SKM-1 (cell line): ENCODE results near the gene DTNB.
A peak's percentile ranks its signal among the peaks of the same experiment; 100 is the strongest.

Source experiments
- DNase-seq: peaks from one replicate; lab custom pipeline; 2025; ENCODE audit not compliant: unreplicated experiment; lab: John Stamatoyannopoulos, UW

DTNB gene

DNA sequence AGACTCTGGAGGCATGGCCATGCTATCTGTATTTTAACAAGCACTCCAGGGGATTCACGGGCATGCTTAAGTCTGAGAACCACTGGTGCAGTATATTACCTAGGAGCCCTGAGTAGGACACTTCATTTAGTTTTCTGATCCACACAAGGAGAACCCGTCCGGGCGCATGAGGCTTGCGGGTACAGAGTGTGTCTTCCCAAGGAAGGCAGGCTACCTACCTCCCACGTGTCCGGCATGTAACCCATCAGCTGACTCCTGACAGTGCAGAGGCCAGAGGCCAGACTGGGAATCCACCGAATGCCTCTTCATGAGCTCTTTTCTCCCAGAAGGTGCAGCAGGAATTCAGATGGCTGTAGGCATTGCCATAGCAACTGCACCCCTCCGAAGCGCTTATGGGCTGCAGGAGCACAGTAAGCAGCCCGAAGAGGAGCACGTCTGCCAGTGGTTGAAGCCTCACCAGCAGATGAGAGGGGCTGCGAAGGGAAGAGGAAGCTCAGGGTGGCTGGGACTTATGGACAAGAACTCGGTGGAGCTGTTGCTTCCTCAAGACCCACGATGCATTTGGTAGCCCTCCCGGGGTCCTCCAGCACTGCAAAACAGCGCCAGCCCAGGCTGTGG is 297.9 kb downstream of the DTNB start:
- DNase-seq: no peak

DNA sequence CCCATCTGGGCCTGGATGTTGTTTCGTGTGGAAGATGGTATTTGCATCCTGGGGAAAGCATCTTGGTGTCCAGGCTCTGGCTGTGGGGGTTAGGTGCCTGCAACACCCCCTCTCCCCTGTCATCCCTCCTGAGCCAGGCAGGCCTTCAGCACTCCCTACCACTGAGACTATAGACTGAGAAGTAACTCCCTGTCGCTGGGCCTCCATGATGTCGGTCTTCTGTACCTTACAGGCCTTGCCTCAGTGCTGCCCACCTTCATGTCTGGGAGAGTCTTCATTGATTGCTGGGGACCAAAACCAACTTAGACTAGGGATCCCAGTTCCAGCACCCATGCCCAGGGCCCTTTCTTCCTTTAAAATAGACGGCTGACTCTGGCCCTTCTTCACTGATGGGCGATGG is 298.6 kb downstream of the DTNB start:
- no peak for DNase-seq

DNA sequence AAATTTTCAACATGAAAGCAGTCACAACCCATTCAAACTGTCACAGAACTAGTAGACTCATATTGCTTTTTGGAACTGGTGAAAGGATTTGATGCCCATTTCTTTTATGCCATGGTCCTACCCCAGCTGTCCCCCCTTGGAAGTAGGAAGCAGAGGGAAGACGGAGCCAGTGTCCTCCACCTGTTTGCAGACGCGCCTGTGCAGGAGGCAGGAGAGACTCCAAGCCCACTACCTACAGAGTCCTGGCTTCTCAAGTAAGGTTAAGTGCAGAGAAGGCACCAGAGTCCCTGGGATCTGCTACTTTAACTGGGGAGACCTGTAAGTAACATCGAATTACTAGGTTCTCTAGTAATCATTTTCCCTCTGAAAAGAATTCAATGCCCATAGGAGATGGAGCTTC is 299.0 kb downstream of the DTNB start:
- DNase-seq: no peak

DNA sequence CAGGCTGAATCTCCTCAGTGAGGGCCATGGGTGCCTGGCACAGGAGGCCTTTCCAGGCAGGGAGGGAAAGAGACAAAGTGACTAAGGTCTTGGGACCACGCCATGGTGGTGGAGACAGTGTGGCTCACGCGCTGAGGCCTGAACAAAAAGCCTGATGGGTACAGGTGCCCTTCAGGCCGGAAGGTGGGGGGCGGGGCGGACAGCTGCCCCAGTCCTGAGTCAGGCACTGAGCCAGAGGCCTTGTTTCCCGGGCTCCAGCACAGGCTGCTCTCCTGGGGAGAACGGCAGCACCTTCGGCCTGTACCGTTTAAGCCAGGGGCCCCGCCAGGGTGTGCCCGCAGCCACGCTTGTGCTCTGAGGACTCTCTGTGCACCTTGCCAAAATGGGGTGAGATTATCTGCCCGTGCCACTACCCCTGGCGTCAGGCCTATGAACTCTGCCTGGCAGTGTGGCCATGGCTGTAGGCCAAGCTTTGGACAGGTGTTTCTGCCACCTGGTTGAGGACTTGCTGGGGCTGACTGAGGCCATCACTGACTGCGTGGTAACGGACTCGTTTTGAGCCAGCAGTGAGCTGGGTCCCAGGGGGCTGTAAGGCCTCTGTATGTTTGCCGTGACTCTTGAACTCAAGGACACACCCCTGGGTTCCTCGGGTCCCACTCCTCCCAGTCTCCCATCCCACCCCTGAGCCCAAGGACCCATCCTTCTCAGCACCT is 300.0 kb downstream of the DTNB start:
- no peak for DNase-seq

GRCh38 chr2:25372405-25373268 is 300.7 kb downstream of the DTNB start:
- no peak for DNase-seq

- no peak for DNase-seq
Measured at GRCh38 chr2:25371253-25372241, 301.8 kb downstream of the DTNB start.

DNA sequence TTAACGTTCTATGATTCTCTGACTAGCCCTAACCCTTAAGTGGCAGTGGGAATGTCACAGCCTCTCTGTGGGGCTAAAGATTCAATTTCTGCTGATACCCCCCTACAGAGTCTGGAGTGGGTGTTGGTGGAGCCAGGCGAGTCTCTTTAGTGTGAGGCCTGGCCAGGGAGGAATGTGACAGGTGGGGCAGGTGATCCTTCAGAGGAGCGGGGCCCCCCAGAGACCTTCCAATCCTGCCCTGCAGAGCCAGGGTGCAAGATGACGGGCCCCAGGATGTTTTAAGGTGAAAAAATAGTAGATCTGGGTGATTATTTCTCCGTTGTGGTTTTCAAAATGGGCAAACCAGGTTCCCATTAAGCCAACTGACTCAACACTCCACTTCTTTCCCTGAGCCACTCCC is 303.5 kb downstream of the DTNB start:
- DNase-seq: no peak

GRCh38 chr2:25369439-25369838 is 303.9 kb downstream of the DTNB start:
- no peak for DNase-seq

- no peak for DNase-seq
Measured at GRCh38 chr2:25368660-25369059, 304.7 kb downstream of the DTNB start.

DNA sequence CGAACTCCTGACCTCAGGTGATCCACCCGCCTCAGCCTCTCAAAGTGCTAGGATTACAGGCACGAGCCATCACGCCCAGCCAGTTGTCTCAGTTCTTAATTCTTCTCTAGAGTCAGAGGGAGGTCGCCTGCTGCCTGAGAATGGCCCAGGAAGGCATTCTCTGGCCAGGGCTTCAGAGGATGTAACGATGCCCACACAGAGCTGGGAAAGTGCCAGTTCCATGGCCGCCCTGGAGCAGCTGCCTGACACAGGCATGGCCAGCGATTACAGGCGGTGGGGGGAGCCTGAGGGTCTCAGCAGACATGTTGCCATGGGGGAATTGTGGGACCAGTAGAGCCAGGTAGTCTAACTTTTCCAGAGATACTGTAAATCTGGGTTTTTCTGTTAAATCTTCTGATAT is 306.1 kb downstream of the DTNB start:
- DNase-seq: no peak

- no peak for DNase-seq
Measured at GRCh38 chr2:25366629-25367028, 306.7 kb downstream of the DTNB start.

DNA sequence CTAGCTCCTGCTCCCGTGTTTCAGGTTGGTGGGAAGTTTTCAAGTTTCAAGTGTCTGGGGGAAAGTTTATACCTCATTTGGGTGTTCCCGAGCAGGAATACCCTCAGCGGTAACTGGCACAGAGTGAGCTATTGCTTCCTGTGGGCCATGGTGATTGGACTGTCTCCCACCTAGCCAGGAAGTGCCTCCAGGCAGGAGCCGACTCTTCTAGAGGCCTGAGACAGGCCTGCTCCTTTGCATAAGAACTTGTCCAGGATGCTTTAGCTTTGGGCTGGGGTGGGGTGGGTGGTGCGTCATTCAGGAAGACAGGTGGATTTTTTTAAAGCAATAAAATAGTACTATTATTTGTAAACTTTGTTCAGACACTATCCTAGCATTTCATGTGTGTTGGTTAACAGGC is 308.1 kb downstream of the DTNB start:
- DNase-seq: no peak

DNA sequence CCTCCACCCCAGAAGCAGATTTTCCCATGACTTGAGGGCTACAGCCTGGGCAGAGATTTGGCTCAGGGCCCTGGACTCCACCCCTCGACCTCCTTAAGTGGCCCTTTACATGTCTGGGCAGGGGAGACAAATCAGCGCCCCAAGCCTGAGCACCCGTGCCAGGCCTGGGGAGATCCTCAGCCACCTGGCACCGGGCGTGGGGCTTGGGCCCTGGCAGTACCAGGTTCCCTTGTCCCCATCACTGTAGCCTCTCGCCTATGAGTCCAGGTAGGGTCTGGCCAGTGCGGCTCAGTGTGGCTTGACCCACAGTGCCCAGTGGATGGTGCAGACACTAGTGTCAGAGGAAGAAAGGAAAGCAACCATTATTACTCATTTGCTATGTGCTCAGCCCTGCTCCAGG is 309.6 kb downstream of the DTNB start:
- no peak for DNase-seq

DNA sequence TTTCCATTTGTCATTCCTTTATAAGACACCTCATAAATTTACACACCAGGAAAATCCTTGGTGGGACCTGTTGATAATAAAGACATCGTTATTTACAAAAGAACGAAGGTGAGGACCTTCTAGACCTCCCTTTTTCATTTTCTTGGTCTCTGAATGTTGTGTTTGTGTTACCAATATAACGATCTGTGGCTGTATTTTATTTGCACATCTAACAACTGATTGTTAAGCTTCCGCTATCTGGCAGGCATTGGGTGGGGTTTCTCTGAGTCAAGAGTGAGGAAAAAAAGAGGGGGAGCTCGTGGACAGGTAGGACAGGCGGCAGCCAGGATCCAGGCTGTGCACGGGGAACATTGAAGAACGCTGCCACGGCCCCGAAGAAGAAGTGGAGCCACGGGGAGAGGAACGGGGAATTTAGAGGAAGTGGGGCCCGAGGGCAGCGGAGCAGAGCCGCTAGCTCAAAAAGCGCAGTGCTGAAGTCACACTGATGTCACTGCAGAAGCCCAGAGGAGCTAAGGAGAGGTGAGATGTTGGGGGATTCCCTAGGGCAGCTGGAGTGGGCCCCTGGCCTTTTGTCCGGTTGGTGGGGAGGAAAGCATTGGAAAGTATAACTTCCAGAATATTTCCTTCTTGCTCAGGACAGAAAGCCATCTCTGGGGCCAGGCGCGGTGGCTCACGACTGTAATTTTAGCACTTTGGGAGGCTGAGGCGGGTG is 310.8 kb downstream of the DTNB start:
- DNase-seq: peak; percentile 36

GRCh38 chr2:25362049-25362433 is 311.3 kb downstream of the DTNB start:
- peak; percentile 95 for DNase-seq

DNA sequence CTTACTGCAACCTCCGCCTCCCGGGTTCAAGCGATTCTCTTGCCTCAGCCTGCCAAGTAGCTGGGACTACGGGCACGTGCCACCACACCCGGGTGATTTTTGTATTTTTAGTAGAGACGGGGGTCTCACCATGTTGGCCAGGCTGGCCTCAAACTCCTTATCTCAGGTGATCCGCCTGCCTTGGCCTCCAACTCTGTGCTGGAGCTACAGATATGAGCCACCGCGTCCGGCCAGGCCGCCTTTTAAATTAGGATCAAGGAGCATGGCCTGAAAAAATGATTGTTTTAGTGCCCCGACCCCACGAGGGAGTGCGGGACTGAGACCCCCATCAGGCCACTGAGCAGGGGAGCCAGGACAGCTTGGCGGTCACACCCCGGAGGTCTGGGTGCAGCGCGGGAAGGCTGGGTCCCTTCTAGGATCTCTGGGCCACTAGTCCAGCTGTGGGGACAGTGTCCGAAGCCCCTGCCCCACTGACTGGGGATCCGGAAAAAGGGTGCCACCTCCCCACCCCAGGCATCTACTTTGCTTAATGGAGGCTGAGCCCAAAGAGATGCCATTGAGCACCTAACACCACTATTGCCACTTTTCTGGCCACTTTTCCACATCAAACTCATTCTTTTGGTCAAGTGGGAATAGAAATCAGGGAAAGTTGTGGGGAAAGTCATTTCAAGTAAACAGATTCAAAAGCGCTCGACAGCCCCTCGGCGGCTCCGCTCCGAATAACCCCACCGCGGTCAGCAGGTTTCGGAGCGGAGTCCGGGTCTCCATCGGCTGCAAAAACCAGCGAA is 311.9 kb downstream of the DTNB start:
- DNase-seq: no peak

DNA sequence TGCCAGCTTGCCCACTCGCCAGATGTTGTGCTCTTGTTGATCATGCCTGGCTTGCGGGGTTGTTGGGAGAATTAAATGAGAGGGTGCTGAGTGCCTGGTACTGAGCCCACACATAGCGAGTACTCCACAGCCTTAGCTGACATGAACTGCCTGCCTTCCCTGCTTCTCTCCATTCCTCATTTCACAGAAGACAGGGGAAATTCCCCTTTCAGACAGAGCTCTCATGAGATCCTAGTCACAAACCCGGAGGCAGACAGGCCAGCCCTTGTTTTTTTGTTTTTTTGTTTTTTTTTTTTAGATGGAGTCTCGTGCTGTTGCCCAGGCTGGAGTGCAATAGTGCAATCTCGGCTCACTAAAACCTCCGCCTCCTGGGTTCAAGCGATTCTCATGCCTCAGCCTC is 314.5 kb downstream of the DTNB start:
- no peak for DNase-seq

GRCh38 chr2:25358249-25358815 is 315.0 kb downstream of the DTNB start:
- DNase-seq: no peak

GRCh38 chr2:25356088-25356487 is 317.3 kb downstream of the DTNB start:
- no peak for DNase-seq
